ENCODE results near the gene KDM4F.

Gene KDM4F

GRCh38 chr11:95078526-95078925 is 29.3 kb downstream of the KDM4F start:
- 100% methylated on average over 1 of the region's 1 CpG; no CpG with 5 or more reads in 1 of the 2 experiments for WGBS, 2 experiments (ENCODE audit: insufficient coverage in 2 of 2)
- H3K27ac ChIP-seq (ENCODE audit: low read depth, low read length, severe bottlenecking) = no peak overlapping the region
- peaks cover 14% of the 10 kb centered on the region for H3K4me1 ChIP-seq (ENCODE audit: control insufficient read depth, insufficient read depth, low read length, poor library complexity, severe bottlenecking)
- H3K9me3 ChIP-seq (ENCODE audit: control insufficient read depth, low read length) = no peaks in the 10 kb centered on the region
- H3K36me3 ChIP-seq (ENCODE audit: control insufficient read depth, insufficient read depth, low read length) = no peaks in the 10 kb centered on the region
- H3K4me3 ChIP-seq (ENCODE audit: extremely low read depth, insufficient read depth, low read length, poor library complexity, severe bottlenecking) = no peak overlapping the region

DNA sequence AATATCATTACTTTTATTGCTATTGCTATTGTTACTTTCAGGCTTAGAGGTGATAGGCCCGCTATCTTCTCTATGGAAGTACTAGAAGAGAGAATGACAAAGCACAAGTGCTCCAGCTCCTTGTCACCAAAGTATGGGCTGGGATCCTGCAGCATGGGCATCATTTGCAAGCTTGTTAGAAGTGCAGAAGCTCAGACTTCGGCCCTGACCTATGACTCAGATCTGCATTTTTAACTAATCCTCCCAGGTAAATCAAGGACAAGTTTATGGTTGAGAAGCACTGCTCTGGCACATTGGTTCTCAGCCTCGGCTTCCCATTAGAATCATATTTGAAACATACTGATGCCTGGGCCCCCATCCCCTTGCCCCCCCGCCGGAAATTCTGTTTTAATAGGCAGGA is 31.8 kb downstream of the KDM4F start:
- H3K4me3 ChIP-seq (ENCODE audit: extremely low read depth, insufficient read depth, low read length, poor library complexity, severe bottlenecking) = no peak overlapping the region
- peaks cover 14% of the 10 kb centered on the region for H3K4me1 ChIP-seq (ENCODE audit: control insufficient read depth, insufficient read depth, low read length, poor library complexity, severe bottlenecking)
- WGBS, 2 experiments (ENCODE audit: insufficient coverage in 2 of 2) = 68 to 78% methylated on average over 2 to 4 of the region's 5 CpGs
- H3K9me3 ChIP-seq (ENCODE audit: control insufficient read depth, low read length) = no peaks in the 10 kb centered on the region
- no peak overlapping the region for H3K27ac ChIP-seq (ENCODE audit: low read depth, low read length, severe bottlenecking)
- H3K36me3 ChIP-seq (ENCODE audit: control insufficient read depth, insufficient read depth, low read length) = no peaks in the 10 kb centered on the region

DNA sequence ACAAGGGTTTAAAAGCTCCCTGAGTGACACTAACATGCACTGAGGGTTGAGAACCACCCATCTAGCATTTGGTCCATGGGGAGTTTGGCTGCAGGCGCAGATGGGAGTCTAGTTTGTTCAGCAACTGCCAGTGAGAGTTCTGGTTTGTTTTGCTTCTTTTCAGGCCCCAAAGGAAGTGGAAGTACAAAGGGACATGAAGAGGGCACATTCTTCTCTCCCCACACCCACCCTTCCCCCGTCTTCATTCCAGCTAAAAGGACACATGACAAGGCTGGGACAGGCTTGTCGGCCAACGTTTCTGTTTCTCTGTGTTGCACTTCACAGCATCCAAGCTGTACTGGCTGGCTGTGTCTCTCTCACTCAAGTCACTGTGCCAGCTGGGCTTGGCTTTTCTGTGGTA is 32.2 kb downstream of the KDM4F start:
- Histone ChIP-seq H3K9me3 (ENCODE audit: control insufficient read depth, low read length) (no peaks in the 10 kb centered on the region), H3K4me1 (ENCODE audit: control insufficient read depth, insufficient read depth, low read length, poor library complexity, severe bottlenecking) (peaks cover 14% of the 10 kb centered on the region), H3K4me3 (ENCODE audit: extremely low read depth, insufficient read depth, low read length, poor library complexity, severe bottlenecking) (no peak overlapping the region), H3K36me3 (ENCODE audit: control insufficient read depth, insufficient read depth, low read length) (no peaks in the 10 kb centered on the region), H3K27ac (ENCODE audit: low read depth, low read length, severe bottlenecking) (no peak overlapping the region)
- WGBS, 2 experiments (ENCODE audit: insufficient coverage in 2 of 2) = 47% methylated on average over 3 of the region's 4 CpGs; no CpG with 5 or more reads in 1 of the 2 experiments

DNA sequence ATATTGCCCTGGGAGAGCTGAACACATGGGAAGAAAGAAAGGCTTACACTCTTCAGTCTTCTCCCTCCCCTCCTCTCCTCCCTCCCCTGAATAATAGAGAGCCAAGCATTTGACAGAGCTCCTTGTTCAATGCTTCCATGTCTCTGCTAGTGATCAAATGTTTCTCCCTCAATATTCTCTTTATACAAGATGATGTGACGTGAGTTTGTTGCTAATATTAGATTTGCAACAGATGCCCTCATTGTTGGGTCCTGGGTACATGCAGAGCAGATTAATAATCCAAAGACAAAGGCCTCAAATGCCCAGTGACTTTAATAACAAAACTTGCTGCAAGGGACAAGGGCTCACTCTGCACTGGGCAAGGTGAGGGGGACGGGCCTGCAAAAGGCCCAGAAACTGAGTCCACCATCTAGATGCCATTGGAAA is 33.4 kb downstream of the KDM4F start:
- WGBS, 2 experiments (ENCODE audit: insufficient coverage in 2 of 2) = 100% methylated on average over 1 of the region's 2 CpGs; no CpG with 5 or more reads in 1 of the 2 experiments

DNA sequence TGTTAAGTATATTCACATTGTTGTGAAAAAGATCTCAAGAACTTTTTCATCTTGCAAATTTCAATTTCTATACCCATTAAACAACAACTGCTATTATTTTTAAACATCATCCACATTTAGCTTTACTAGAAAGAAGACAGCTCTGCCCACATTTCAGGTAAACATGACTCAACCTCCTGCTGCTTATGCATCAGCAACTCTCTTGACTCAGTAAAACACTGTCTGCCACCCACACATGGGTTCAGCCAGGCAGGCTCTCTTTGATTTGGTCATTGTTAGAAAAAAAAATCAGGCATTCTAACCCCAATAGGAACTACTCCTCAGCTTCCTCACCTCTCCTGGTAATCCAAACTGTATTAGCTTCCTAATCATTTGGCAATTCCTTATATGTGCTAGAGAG is 35.3 kb downstream of the KDM4F start:
- peaks cover 14% of the 10 kb centered on the region for H3K4me1 ChIP-seq (ENCODE audit: control insufficient read depth, insufficient read depth, low read length, poor library complexity, severe bottlenecking)
- H3K36me3 ChIP-seq (ENCODE audit: control insufficient read depth, insufficient read depth, low read length) = no peaks in the 10 kb centered on the region
- no peak overlapping the region for H3K4me3 ChIP-seq (ENCODE audit: extremely low read depth, insufficient read depth, low read length, poor library complexity, severe bottlenecking)
- no peak overlapping the region for H3K27ac ChIP-seq (ENCODE audit: low read depth, low read length, severe bottlenecking)
- H3K9me3 ChIP-seq (ENCODE audit: control insufficient read depth, low read length) = no peaks in the 10 kb centered on the region

More for the DNA sequence above, 33.4 kb downstream of the KDM4F start:
- H3K4me1 ChIP-seq (ENCODE audit: control insufficient read depth, insufficient read depth, low read length, poor library complexity, severe bottlenecking) = peaks cover 14% of the 10 kb centered on the region
- no peak overlapping the region for H3K4me3 ChIP-seq (ENCODE audit: extremely low read depth, insufficient read depth, low read length, poor library complexity, severe bottlenecking)
- no peaks in the 10 kb centered on the region for H3K9me3 ChIP-seq (ENCODE audit: control insufficient read depth, low read length)
- no peak overlapping the region for H3K27ac ChIP-seq (ENCODE audit: low read depth, low read length, severe bottlenecking)
- H3K36me3 ChIP-seq (ENCODE audit: control insufficient read depth, insufficient read depth, low read length) = no peaks in the 10 kb centered on the region

DNA sequence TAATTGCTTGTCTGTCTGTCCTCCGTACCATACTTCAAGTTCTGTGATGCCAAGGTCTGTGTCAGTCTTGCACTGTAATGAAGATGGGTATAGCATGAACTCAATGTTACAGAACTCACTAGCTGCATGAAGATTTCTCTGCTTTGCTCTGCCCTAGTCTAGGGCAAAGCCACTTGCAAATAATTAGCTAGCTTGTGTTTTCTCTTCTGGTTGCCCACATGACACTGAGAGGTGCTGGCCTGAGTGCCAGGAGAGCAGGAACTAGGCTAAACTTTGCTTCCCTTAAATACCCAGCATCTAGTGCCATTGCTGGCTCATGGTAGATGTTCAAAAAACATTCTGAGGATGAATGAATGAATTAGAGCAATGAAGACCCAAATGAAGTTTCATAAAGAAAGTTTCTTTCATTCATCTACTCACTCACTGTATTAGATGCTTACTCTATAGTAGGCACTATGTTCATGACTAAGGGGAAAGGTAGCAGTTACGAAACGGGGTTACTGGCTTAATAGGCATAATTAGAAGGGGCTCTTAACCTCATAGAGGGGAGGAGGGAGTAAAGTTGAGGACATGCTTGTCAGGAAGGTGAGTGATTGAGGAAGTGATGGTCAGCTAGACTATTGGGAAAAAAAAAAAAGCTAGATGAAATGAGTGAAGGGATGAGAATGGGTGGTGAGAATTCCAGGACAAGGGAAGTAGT is 36.0 kb downstream of the KDM4F start:
- Histone ChIP-seq H3K27ac (ENCODE audit: low read depth, low read length, severe bottlenecking) (no peak overlapping the region), H3K36me3 (ENCODE audit: control insufficient read depth, insufficient read depth, low read length) (no peaks in the 10 kb centered on the region), H3K4me1 (ENCODE audit: control insufficient read depth, insufficient read depth, low read length, poor library complexity, severe bottlenecking) (peaks cover 14% of the 10 kb centered on the region), H3K9me3 (ENCODE audit: control insufficient read depth, low read length) (no peaks in the 10 kb centered on the region), H3K4me3 (ENCODE audit: extremely low read depth, insufficient read depth, low read length, poor library complexity, severe bottlenecking) (no peak overlapping the region)
- 92 to 94% methylated on average over 2 to 3 of the region's 3 CpGs for WGBS, 2 experiments (ENCODE audit: insufficient coverage in 2 of 2)

DNA sequence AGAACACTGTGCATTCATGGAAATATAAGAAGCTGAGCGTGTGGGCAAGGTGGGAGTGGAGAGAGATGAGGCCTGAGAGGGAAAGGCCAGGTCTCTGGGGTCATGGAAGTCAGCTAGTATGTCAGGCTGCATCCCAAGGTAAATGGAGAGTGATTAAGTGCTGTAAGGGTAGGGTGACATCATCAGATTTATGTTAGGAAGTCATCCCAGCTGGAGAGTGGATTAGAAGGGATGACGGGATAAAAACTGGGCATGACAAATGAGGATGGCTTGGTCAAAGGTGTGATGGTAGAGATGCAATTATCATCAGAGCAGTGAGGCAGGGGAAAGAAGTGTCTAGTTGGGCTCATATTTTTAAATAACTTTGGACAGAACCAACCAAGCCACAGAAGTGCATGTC is 36.9 kb downstream of the KDM4F start:
- H3K36me3 ChIP-seq (ENCODE audit: control insufficient read depth, insufficient read depth, low read length) = no peaks in the 10 kb centered on the region
- H3K4me3 ChIP-seq (ENCODE audit: extremely low read depth, insufficient read depth, low read length, poor library complexity, severe bottlenecking) = no peak overlapping the region
- no peaks in the 10 kb centered on the region for H3K9me3 ChIP-seq (ENCODE audit: control insufficient read depth, low read length)
- WGBS, 2 experiments (ENCODE audit: insufficient coverage in 2 of 2) = 75 to 80% methylated on average over 2 of the region's 2 CpGs
- no peak overlapping the region for H3K27ac ChIP-seq (ENCODE audit: low read depth, low read length, severe bottlenecking)
- H3K4me1 ChIP-seq (ENCODE audit: control insufficient read depth, insufficient read depth, low read length, poor library complexity, severe bottlenecking) = peaks cover 14% of the 10 kb centered on the region

DNA sequence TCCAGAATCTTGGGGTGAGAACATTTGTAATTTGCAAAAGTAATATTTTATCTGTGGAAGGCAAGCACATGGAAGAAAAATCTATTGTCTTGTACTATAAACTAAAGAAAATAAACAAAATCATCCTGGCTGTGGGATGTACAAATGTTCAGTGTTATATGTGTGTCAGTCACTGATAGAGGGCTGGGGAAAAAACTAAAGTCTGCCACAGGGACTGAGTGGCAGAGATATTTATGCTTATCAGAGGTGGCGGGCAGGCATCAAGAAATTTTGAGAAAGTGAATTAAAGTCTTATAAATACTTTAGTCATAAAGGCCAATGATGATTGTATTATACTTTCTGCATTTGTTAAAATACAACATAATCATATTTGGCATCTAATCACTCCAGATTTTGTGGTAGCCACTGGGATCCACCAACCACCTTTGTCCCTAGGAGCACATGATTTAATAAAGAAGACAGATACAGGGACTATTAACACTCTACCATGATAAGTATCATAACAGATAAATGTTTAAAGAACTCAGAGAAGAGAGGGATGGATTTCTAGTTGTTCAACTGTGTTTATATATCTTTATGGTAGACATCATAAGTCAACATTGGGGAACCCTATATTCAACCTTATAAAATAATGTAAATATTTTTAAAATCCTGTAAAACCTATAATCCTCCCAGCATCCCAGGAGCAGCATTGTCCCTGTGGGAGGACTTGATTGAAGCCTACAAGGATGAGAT is 37.8 kb downstream of the KDM4F start:
- no CpG with 5 or more reads among the region's 1 CpG for WGBS, 2 experiments (ENCODE audit: insufficient coverage in 2 of 2)
- Histone ChIP-seq H3K4me1 (ENCODE audit: control insufficient read depth, insufficient read depth, low read length, poor library complexity, severe bottlenecking) (peaks cover 10% of the 10 kb centered on the region), H3K36me3 (ENCODE audit: control insufficient read depth, insufficient read depth, low read length) (no peaks in the 10 kb centered on the region), H3K27ac (ENCODE audit: low read depth, low read length, severe bottlenecking) (no peak overlapping the region), H3K9me3 (ENCODE audit: control insufficient read depth, low read length) (no peaks in the 10 kb centered on the region), H3K4me3 (ENCODE audit: extremely low read depth, insufficient read depth, low read length, poor library complexity, severe bottlenecking) (no peak overlapping the region)

- H3K4me3 ChIP-seq (ENCODE audit: extremely low read depth, insufficient read depth, low read length, poor library complexity, severe bottlenecking) = peak overlapping the region; percentile 88
- H3K4me1 ChIP-seq (ENCODE audit: control insufficient read depth, insufficient read depth, low read length, poor library complexity, severe bottlenecking) = peaks cover 29% of the 10 kb centered on the region
- no peak overlapping the region for H3K27ac ChIP-seq (ENCODE audit: low read depth, low read length, severe bottlenecking)
- 16 to 27% methylated on average over 10 to 27 of the region's 27 CpGs for WGBS, 2 experiments (ENCODE audit: insufficient coverage in 2 of 2)
- peaks cover 3% of the 10 kb centered on the region for H3K36me3 ChIP-seq (ENCODE audit: control insufficient read depth, insufficient read depth, low read length)
- no peaks in the 10 kb centered on the region for H3K9me3 ChIP-seq (ENCODE audit: control insufficient read depth, low read length)
Observed at GRCh38 chr11:95088946-95089619, 39.9 kb downstream of the KDM4F start.

GRCh38 chr11:95089620-95090542 is 40.7 kb downstream of the KDM4F start, which contains the start of gene ENDOD1:
Gene ENDOD1 (plus strand): TSS chr11:95089846. CDS start chr11:95089928, 82 bp downstream.
- peak within 1 kb of the TSS; percentile 88 for H3K4me3 ChIP-seq (ENCODE audit: extremely low read depth, insufficient read depth, low read length, poor library complexity, severe bottlenecking)
- no peaks in the 10 kb centered on the region for H3K9me3 ChIP-seq (ENCODE audit: control insufficient read depth, low read length)
- peaks cover 9% of the 10 kb centered on the region for H3K36me3 ChIP-seq (ENCODE audit: control insufficient read depth, insufficient read depth, low read length)
- H3K27ac ChIP-seq (ENCODE audit: low read depth, low read length, severe bottlenecking) = no peak within 1 kb of the TSS
- peaks cover 29% of the 10 kb centered on the region for H3K4me1 ChIP-seq (ENCODE audit: control insufficient read depth, insufficient read depth, low read length, poor library complexity, severe bottlenecking)
- 0 to 1% methylated on average over 73 to 81 of the region's 106 CpGs for WGBS, 2 experiments (ENCODE audit: insufficient coverage in 2 of 2)

All from mesodermal cell (in vitro differentiated cells).